Transverse colon (tissue), 3 donors: ENCODE data around the gene PLA2G4D.

Experiments used
- POLR2A ChIP-seq: fragments of 450-650 bp; IDR thresholded peaks from one replicate; pipeline ENCODE4 v1.6.1; 2016; ENCODE audit warnings: antibody characterized with exemption, mild to moderate bottlenecking, moderate library complexity
- TF ChIP-seq, protein P1 (sequence below), 5 experiments: fragments of 200-600 bp in 3 of 5; fragments of 450-650 bp in 2 of 5; sonication (generic) in 3 of 5; IDR thresholded peaks; 1 replicate in 2 of 5; 2 replicates in 3 of 5; pipeline ENCODE4 v1.5.1; 2016 to 2017; ENCODE audit warnings: antibody characterized with exemption in 5 of 5, inconsistent platforms in 3 of 5, mild to moderate bottlenecking in 2 of 5, moderate library complexity in 1 of 5

DNA sequence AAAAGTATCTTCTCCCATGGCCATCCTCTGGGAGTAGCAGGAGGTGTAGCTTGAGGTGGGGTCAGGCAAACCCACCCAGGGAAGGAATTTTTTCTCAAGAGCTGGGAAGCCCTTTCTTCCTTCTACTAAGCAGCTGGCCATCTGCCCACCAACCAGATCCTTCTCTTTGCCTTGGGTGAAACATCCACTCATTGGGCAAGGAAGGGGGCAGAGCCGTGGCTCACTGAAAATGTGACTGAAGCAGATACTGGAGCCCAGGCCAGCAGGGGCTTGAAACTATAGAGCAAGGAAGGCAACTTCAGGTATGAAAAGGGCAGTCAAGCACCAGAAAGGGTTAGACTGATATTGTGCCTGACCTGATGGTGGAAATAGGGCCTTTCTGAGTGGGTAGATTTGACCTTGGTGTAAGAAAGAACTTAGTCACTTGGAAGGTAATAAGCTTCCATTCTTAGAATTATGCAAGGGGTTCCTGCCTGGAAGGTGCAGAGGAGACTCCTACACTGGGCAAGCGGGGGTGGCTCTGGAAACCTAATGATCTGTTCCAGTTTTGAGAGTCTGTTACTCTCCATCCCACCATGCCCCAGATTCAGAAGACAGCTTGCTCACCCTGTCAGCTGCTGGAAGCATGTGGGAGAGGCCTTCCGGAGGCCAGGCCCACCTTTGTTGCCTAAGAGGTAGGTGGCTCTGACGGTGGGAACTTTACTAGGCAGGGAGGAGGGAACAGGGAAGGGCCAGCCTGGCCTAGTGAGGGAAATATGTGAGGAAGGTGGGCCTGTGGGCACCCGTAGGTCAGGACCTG is 51.6 kb downstream of the PLA2G4D start:
- TF ChIP-seq POLR2A: no peak
- TF ChIP-seq, protein P1, sequence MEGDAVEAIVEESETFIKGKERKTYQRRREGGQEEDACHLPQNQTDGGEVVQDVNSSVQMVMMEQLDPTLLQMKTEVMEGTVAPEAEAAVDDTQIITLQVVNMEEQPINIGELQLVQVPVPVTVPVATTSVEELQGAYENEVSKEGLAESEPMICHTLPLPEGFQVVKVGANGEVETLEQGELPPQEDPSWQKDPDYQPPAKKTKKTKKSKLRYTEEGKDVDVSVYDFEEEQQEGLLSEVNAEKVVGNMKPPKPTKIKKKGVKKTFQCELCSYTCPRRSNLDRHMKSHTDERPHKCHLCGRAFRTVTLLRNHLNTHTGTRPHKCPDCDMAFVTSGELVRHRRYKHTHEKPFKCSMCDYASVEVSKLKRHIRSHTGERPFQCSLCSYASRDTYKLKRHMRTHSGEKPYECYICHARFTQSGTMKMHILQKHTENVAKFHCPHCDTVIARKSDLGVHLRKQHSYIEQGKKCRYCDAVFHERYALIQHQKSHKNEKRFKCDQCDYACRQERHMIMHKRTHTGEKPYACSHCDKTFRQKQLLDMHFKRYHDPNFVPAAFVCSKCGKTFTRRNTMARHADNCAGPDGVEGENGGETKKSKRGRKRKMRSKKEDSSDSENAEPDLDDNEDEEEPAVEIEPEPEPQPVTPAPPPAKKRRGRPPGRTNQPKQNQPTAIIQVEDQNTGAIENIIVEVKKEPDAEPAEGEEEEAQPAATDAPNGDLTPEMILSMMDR (IDR thresholded peaks at IDR 0.05): no peak
